ENCODE data around the gene CORO7. TPM values are rescaled to one million over a fixed set of nuclear protein-coding genes. Genes with fewer than 3 reads are reported as not detected.

Gene CORO7
- polyA plus RNA-seq, 1 of the 3 experiments (the other 2 are of a cell fraction) = 25.8 TPM

DNA sequence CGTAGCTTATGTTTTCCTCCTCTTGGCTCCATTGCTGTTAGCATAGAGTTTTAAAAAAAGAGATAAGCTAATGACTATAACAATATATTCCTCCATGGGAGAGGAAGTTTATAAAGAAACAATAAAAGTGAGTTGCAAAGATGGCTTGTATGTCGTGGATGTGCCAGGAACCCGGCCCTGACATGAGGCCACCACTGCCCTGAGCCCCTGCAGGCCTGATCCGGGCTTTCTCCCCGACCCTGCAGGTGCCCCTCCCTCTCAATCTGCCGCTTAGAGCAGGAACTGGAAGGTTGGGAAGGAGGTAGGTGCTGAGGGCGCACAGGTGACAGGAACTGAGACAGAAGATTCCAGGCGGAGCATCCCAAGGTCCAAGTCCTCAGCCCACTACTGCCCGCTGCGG is 76.9 kb downstream of the CORO7 start (continued):
- TF ChIP-seq FOSL2 (IDR thresholded peaks at IDR 0.05; ENCODE audit: borderline replicate concordance, low read depth) (no peak), RAD21 (IDR thresholded peaks at IDR 0.05; ENCODE audit: low read length) (no peak), GATA2 (CRISPR knock-in tag; IDR thresholded peaks at IDR 0.05) (no peak), SMC3 (IDR thresholded peaks at IDR 0.05; ENCODE audit: low read depth, low read length) (no peak), NRF1 (IDR thresholded peaks at IDR 0.05; ENCODE audit: low read depth, low read length) (no peak), TEAD4 (IDR thresholded peaks at IDR 0.05; ENCODE audit: borderline replicate concordance, insufficient read depth) (no peak), ELF1 (IDR thresholded peaks at IDR 0.05) (no peak)
- TF ChIP-seq, protein P1, sequence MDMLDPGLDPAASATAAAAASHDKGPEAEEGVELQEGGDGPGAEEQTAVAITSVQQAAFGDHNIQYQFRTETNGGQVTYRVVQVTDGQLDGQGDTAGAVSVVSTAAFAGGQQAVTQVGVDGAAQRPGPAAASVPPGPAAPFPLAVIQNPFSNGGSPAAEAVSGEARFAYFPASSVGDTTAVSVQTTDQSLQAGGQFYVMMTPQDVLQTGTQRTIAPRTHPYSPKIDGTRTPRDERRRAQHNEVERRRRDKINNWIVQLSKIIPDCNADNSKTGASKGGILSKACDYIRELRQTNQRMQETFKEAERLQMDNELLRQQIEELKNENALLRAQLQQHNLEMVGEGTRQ (IDR thresholded peaks at IDR 0.05; ENCODE audit: borderline replicate concordance, low read depth, low read length) = no peak

DNA sequence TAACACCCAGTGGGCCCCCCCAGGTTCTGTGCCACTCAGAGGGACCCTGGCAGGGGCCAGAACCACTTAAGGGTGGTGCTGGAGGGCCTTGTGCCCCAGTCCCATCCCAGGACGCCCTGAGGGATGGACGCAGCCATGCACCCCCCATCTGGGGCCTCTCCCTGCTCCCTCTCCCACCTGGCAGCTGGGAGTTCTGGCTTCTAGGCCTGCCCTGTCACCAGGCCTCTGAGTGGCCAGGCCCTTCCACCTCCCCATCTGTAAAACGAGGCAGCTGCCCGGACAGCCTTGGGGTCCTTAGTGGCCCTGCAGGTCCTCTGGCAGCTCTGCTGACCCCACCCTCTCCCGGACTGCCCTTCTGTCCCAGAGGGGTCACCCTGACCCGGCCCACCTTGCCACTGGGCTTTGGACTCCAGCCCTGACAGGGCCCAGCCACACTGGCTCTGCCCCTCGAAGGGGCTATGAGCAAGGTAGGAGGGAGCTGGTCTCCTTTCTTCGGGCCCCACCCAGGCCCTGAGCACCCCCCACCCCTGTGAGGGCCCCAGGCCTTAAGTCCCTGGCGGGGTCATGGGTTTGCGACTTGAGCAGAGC is 77.6 kb downstream of the CORO7 start:
- H3K36me3 ChIP-seq (replicated peaks in 1 of 2; ENCODE audit: control insufficient read depth in 1 of 2, insufficient read depth in 2 of 2, low read length in 1 of 2) = peaks cover 0 to 45% of the 10 kb centered on the region in 2 experiments

DNA sequence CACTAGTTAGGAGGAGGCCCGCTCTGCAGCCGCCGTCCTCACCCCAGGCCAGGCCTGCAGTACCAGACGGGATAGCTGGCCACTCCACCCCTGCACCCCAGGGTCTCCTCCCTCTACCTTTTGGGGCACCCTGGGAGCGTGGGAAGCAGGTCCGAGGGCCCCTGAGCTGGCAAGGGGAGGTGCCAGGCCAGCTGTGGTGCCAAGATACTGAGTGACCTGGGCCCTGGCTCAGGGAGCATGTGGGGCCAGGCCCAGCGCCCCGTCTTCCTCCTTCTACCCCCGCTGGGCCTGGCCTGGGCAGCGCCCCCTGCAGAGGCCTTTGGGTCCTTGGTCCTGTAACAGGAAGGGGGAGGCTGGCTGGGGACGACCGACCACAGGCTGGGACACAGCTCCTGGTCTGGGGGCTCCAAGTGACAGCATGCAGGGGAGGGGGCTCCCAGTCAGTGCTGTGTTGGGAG is 78.2 kb downstream of the CORO7 start:
- no peaks in the 10 kb centered on the region for H3K9me3 ChIP-seq
- peaks cover 3% of the 10 kb centered on the region for H3F3A ChIP-seq (replicated peaks; ENCODE audit: insufficient read depth)
- ChIA-PET POLR2A (interaction anchor here (0.8 kb wide), 1 partner anchor 85 kb away, joined by 3 read pairs; no protein-coding TSS in a partner anchor), CTCF (interaction anchor here (1.0 to 10.6 kb wide), 7 partner anchors 8 to 355 kb away, joined by 4 to 153 read pairs (median 14); partner anchors contain the start of gene PAM16)
- no peak overlapping the region for H3K4me3 ChIP-seq (ENCODE audit: low read depth in 2 of 2, low read length in 1 of 2)
- no peaks in the 10 kb centered on the region for H4K20me1 ChIP-seq (ENCODE audit: insufficient read depth)
- H3K4me2 ChIP-seq = no peak overlapping the region
- H3K4me1 ChIP-seq (ENCODE audit: control insufficient read depth in 1 of 2, insufficient read depth in 2 of 2, low read depth in 1 of 2, low read length in 1 of 2) = peaks cover 0 to 19% of the 10 kb centered on the region in 2 experiments; a peak in 1 of 4 replicates
- no peaks in the 10 kb centered on the region for H3K9me2 ChIP-seq
- peaks cover 3 to 47% of the 10 kb centered on the region in 2 experiments for H3K36me3 ChIP-seq (replicated peaks in 1 of 2; ENCODE audit: control insufficient read depth in 1 of 2, insufficient read depth in 2 of 2, low read length in 1 of 2)
- DNase-seq = no peak
- H3K9ac ChIP-seq = no peak overlapping the region
- no peaks in the 10 kb centered on the region for H3K27me3 ChIP-seq (ENCODE audit: insufficient read depth)
- TF ChIP-seq RCOR1 (IDR thresholded peaks at IDR 0.05; ENCODE audit: low read length) = no peak
- no peak for TF ChIP-seq POLR2AphosphoS5 (IDR thresholded peaks at IDR 0.05; ENCODE audit: low read depth, low read length)
- TF ChIP-seq GABPA (IDR thresholded peaks at IDR 0.05; ENCODE audit: low read depth) = no peak
- no peak overlapping the region; a peak in 1 of 4 replicates for H3K27ac ChIP-seq (ENCODE audit: low read depth in 2 of 2, low read length in 1 of 2)
- WGBS (ENCODE audit: low lambda C conversion rate) = 78% methylated on average over 5 of the region's 12 CpGs
- peaks cover 24% of the 10 kb centered on the region for H3K79me2 ChIP-seq (ENCODE audit: insufficient read depth)
- H2AFZ ChIP-seq (ENCODE audit: low read depth) = no peak overlapping the region

More for the DNA sequence above, 77.6 kb downstream of the CORO7 start:
- no peaks in the 10 kb centered on the region for H3K9me2 ChIP-seq
- peaks cover 4% of the 10 kb centered on the region; the same call in 1 of the 2 replicates for H4K20me1 ChIP-seq (ENCODE audit: insufficient read depth)
- H3K27ac ChIP-seq (ENCODE audit: low read depth in 2 of 2, low read length in 1 of 2) = no peak overlapping the region; a peak in 1 of 4 replicates
- no peak overlapping the region for H3K4me2 ChIP-seq
- DNase-seq = no peak
- peaks cover 31% of the 10 kb centered on the region for H3K79me2 ChIP-seq (ENCODE audit: insufficient read depth)
- TF ChIP-seq GABPA (IDR thresholded peaks at IDR 0.05; ENCODE audit: low read depth) (no peak), FOXM1 (IDR thresholded peaks at IDR 0.05; ENCODE audit: low read depth) (no peak), GATA2 (CRISPR knock-in tag; IDR thresholded peaks at IDR 0.05) (no peak), CHD2 (IDR thresholded peaks at IDR 0.05; ENCODE audit: low read length, partially characterized antibody) (no peak), EZH2phosphoT487 (IDR thresholded peaks at IDR 0.05; ENCODE audit: borderline replicate concordance, low read depth) (no peak)
- no peak overlapping the region for H3K4me3 ChIP-seq (ENCODE audit: low read depth in 2 of 2, low read length in 1 of 2)
- CTCF ChIA-PET = interaction anchor here (1.0 to 10.6 kb wide), 11 partner anchors 9 to 356 kb away, joined by 4 to 153 read pairs (median 6); partner anchors contain the start of gene PAM16
- no peak overlapping the region for H2AFZ ChIP-seq (ENCODE audit: low read depth)
- H3K27me3 ChIP-seq (ENCODE audit: insufficient read depth) = no peaks in the 10 kb centered on the region
- POLR2A ChIA-PET = interaction anchor here (1.2 kb wide), 1 partner anchor 66 kb away, joined by 4 read pairs; the partner anchor contains the start of gene TFAP4
- H3F3A ChIP-seq (replicated peaks; ENCODE audit: insufficient read depth) = peaks cover 3% of the 10 kb centered on the region
- H3K4me1 ChIP-seq (ENCODE audit: control insufficient read depth in 1 of 2, insufficient read depth in 2 of 2, low read depth in 1 of 2, low read length in 1 of 2) = peaks cover 0 to 20% of the 10 kb centered on the region in 2 experiments; a peak in 1 of 4 replicates
- no peak overlapping the region for H3K9ac ChIP-seq
- H3K9me3 ChIP-seq = no peaks in the 10 kb centered on the region
- 90% methylated on average over 7 of the region's 10 CpGs for WGBS (ENCODE audit: low lambda C conversion rate)

All from SK-N-SH (cell line).